IPS-18a (cell line): ENCODE results near the gene CCDC174.
"Not testable (repeated sequence)": the region's sequence is repeated elsewhere in the genome, so short reads cannot be mapped to it uniquely, and the experiment has no call there.

Experiments
- H3K27ac ChIP-seq: one replicate; pipeline ENCODE4 v1.5.1; 2013; ENCODE audit warnings: low read length
- H3K27me3 ChIP-seq: one replicate; pipeline ENCODE4 v1.6.1; 2013; ENCODE audit warnings: mild to moderate bottlenecking, low read length; ENCODE audit not compliant: control insufficient read depth, insufficient read depth
- H3K36me3 ChIP-seq: one replicate; pipeline ENCODE4 v1.6.1; 2013; ENCODE audit warnings: low read depth, low read length; ENCODE audit not compliant: control insufficient read depth
- H3K4me1 ChIP-seq: one replicate; pipeline ENCODE4 v1.6.1; 2013; ENCODE audit warnings: low read depth, low read length; ENCODE audit not compliant: control insufficient read depth
- H3K4me3 ChIP-seq: one replicate; pipeline ENCODE4 v1.5.1; 2013; ENCODE audit warnings: low read length
- H3K9ac ChIP-seq: one replicate; pipeline ENCODE4 v1.6.1; 2013; ENCODE audit warnings: mild to moderate bottlenecking, low read length, moderate library complexity
- H3K9me3 ChIP-seq: one replicate; pipeline ENCODE4 v1.6.1; 2013; ENCODE audit warnings: low read depth, low read length; ENCODE audit not compliant: control insufficient read depth

The CCDC174 gene

GRCh38 chr3:14645453-14645852 lies 6.1 kb upstream of the CCDC174 start:
- H3K4me3 ChIP-seq: no peak overlapping the region

GRCh38 chr3:14646131-14646573 lies 5.4 kb upstream of the CCDC174 start:
- no peaks in the 10 kb centered on the region for H3K4me1 ChIP-seq
- no peak overlapping the region for H3K9ac ChIP-seq
- H3K27ac ChIP-seq: no peak overlapping the region

More at GRCh38 chr3:14645453-14645852, 6.1 kb upstream of the CCDC174 start:
- peaks cover 6% of the 10 kb centered on the region for H3K27me3 ChIP-seq
- H3K4me1 ChIP-seq: no peaks in the 10 kb centered on the region
- H3K9ac ChIP-seq: no peak overlapping the region
- H3K9me3 ChIP-seq: no peaks in the 10 kb centered on the region
- H3K36me3 ChIP-seq: no peaks in the 10 kb centered on the region
- no peak overlapping the region for H3K27ac ChIP-seq

DNA sequence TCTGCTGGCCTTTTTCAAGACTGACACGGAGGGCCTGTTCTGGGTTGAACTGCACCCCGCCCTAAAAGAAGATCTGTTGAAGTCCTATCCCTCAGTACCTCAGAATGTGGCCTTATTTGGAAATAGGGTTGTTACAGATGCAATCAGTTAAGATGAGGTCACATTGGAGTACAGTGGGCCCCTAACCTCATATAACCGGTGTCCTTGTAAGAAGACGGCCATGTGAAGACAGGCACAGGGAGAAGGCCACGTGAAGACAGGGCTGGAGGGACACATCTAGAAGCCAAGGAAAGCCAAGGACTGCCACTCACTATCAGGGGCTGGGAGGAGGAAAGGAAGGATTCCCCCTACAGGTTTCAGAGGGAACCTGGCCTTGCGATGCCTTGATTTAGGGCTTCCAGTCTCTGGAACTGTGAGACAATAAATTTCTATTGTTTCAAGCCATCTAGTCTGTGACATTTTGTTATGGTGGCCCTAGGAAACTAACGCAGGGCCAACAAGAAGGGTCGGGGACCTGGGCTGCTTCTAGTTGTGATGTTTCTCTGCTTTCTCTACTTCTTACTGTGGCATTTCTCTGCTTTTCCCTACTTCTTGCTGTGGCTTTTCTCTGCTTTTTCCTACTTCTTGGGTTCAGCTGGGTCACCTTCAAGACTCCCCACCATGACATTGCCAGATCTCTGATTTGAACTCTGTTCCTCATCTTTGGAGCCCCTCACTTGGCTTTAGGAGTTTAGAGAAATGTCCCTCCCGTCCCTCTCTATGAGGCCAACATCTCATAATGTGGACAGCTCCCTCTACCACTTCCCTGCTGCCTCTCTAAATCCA lies 4.8 kb upstream of the CCDC174 start:
- no peaks in the 10 kb centered on the region for H3K4me1 ChIP-seq
- H3K27ac ChIP-seq: no peak overlapping the region
- H3K9me3 ChIP-seq: no peaks in the 10 kb centered on the region
- peaks cover 6% of the 10 kb centered on the region for H3K27me3 ChIP-seq
- H3K9ac ChIP-seq: no peak overlapping the region
- H3K4me3 ChIP-seq: no peak overlapping the region
- H3K36me3 ChIP-seq: no peaks in the 10 kb centered on the region

More at GRCh38 chr3:14646131-14646573, 5.4 kb upstream of the CCDC174 start:
- Histone ChIP-seq H3K9me3 (no peaks in the 10 kb centered on the region), H3K36me3 (no peaks in the 10 kb centered on the region), H3K4me3 (no peak overlapping the region), H3K27me3 (peaks cover 6% of the 10 kb centered on the region)

DNA sequence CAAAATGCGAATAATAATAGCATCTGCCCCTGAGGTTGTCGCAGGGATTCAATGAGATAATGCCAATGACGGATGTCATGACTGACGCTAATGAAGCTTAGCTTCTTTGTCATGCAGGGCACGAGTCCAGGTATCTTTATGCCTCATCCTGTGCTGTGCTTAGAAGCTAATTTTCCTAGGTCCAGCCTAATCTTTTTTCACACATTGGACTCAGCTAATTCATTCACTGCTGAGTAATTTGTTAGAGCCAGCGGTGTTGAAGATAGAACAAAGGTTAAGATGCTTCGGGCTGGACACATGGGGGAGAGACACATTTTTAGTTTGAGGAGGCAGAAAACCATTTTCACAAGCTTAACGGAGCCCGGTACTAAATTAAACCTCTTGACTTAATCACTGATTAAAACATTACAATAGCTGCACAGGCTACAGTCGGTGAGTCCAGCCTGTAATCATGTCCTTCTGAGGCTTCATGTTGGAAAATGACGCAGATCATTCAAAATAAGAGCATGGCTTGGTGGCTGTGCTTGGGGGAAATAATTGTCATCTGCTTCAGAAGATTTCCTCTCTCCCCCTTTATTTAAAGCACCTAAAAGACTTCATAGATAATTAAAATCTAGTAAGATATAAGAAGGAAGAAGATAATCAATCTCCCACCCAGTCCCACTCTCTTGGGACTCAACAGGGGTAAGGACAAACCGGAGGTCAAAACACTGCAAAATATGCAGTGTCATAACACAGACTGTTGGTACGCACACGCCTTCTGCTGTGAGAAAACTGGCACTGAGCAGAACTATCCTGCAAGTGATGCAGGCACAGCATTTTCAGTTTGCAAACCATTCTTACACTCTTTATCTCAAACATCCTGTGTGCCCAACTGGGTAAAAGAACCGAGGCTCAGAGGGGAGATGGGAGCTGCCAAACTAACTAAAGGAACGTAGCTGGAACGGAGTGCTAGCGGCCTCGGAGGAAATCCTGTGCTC lies 3.3 kb upstream of the CCDC174 start:
- Histone ChIP-seq H3K9ac (no peak overlapping the region), H3K9me3 (no peaks in the 10 kb centered on the region), H3K4me1 (no peaks in the 10 kb centered on the region), H3K36me3 (no peaks in the 10 kb centered on the region), H3K4me3 (no peak overlapping the region), H3K27ac (no peak overlapping the region), H3K27me3 (peaks cover 6% of the 10 kb centered on the region)

DNA sequence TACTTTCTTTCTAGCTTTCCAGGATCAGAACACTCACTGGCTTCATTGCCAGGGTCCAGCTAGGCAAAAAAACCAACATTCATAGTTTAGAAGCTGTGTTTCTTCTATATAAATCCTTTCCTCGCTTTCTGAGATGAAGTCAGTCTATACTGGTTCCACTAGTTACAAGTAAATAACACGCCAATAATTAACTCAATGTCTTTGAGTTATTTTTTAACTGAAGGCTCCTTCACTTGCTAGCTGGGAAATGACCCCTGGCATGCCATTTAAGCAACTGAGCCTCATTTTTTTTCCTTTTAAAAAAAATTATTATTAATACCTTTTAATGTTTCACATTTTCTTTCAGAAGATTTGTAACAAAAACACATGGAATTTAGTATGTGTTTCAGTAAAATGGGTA lies 2.1 kb upstream of the CCDC174 start:
- no peaks in the 10 kb centered on the region for H3K4me1 ChIP-seq
- no peaks in the 10 kb centered on the region for H3K36me3 ChIP-seq
- H3K9ac ChIP-seq: no peak overlapping the region
- no peak overlapping the region for H3K4me3 ChIP-seq
- H3K9me3 ChIP-seq: no peaks in the 10 kb centered on the region
- no peak overlapping the region for H3K27ac ChIP-seq
- H3K27me3 ChIP-seq: peaks cover 6% of the 10 kb centered on the region

DNA sequence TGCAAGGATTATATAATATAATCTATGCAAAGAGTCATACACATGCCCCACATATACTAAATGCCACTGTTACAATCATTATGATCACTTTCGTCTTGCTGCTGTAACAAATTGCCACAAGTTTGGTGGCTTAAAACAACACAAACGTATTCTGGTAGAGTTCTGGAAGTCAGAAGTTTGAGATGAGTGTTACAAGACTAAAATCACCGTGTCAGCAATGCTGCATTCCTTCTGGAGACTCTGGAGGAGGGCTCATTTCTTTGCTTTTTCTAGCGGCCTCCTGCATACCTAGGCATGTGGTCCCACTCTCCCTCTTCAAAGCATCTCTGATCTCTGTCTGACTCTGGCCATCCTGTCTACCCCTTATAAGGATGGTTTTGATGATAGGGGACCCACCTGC lies 1.4 kb upstream of the CCDC174 start:
- no peak overlapping the region for H3K27ac ChIP-seq
- no peaks in the 10 kb centered on the region for H3K4me1 ChIP-seq
- H3K9me3 ChIP-seq: no peaks in the 10 kb centered on the region
- peaks cover 3% of the 10 kb centered on the region for H3K36me3 ChIP-seq
- H3K9ac ChIP-seq: no peak overlapping the region
- no peak overlapping the region for H3K4me3 ChIP-seq
- peaks cover 6% of the 10 kb centered on the region for H3K27me3 ChIP-seq

DNA sequence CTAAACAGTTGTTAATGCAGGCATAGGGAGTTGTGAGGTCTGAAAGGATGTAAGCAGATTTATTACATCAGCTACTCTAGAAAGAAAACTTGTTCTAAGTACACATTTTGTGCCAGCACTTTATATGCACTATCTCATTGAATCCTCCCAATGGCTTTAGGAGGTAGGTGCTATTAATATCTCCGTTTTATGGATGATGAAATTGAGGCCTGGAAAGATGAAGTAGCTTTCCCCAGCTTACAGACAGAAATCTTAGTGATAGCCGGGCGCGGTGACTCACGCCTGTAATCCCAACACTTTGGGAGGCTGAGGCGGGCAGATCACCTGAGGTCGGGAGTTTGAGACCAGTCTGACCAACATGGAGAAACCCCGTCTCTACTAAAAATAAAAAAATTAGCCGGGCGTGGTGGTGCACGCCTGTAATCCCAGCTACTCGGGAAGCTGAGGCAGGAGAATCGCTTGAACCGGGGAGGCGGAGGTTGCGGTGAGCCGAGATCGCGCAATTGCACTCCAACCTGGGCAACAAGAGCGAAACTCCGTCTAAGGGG lies 872 bp downstream of the CCDC174 start:
- not testable (repeated sequence) for H3K27me3 ChIP-seq, H3K27ac ChIP-seq

GRCh38 chr3:14657579-14657978 lies 6.0 kb downstream of the CCDC174 start:
- Histone ChIP-seq H3K4me3 (no peak overlapping the region), H3K9ac (no peak overlapping the region), H3K9me3 (no peaks in the 10 kb centered on the region), H3K4me1 (no peaks in the 10 kb centered on the region), H3K36me3 (peaks cover 69% of the 10 kb centered on the region), H3K27ac (no peak overlapping the region), H3K27me3 (no peaks in the 10 kb centered on the region)

More for the DNA sequence above, 872 bp downstream of the CCDC174 start:
- peak overlapping the region; percentile 71 for H3K9ac ChIP-seq
- H3K4me1 ChIP-seq, H3K9me3 ChIP-seq: not testable (repeated sequence)
- H3K36me3 ChIP-seq: peaks cover 24% of the 10 kb centered on the region
- peak overlapping the region; percentile 80 for H3K4me3 ChIP-seq

DNA sequence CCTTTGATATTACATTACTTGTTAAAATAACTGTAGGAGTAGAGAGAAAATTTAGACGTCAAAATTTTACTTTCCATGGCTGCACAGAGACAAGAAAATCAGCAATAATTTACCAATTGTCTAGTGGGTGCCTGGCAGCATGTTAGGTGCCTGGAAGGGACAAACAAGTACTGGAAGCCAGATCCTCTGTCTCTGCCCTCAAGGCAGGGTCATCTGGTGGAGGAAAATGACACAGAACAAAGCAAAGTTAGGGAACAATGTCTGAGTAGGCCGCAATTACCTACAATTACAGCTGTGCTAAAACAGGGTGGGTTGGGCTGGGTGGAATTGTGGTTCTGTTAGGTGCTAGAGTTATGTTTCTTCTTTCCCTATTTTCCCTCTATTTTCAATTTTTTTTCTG lies 7.4 kb downstream of the CCDC174 start:
- H3K4me3 ChIP-seq: no peak overlapping the region
- no peaks in the 10 kb centered on the region for H3K9me3 ChIP-seq
- peaks cover 83% of the 10 kb centered on the region for H3K36me3 ChIP-seq
- H3K27me3 ChIP-seq: no peaks in the 10 kb centered on the region
- H3K9ac ChIP-seq: no peak overlapping the region
- H3K4me1 ChIP-seq: no peaks in the 10 kb centered on the region
- H3K27ac ChIP-seq: no peak overlapping the region

- H3K9me3 ChIP-seq: no peaks in the 10 kb centered on the region
- H3K27me3 ChIP-seq: no peaks in the 10 kb centered on the region
- no peak overlapping the region for H3K27ac ChIP-seq
- H3K9ac ChIP-seq: no peak overlapping the region
- H3K36me3 ChIP-seq: peaks cover 90% of the 10 kb centered on the region
- no peak overlapping the region for H3K4me3 ChIP-seq
- H3K4me1 ChIP-seq: no peaks in the 10 kb centered on the region
Measured at GRCh38 chr3:14660942-14661341, 9.4 kb downstream of the CCDC174 start.

DNA sequence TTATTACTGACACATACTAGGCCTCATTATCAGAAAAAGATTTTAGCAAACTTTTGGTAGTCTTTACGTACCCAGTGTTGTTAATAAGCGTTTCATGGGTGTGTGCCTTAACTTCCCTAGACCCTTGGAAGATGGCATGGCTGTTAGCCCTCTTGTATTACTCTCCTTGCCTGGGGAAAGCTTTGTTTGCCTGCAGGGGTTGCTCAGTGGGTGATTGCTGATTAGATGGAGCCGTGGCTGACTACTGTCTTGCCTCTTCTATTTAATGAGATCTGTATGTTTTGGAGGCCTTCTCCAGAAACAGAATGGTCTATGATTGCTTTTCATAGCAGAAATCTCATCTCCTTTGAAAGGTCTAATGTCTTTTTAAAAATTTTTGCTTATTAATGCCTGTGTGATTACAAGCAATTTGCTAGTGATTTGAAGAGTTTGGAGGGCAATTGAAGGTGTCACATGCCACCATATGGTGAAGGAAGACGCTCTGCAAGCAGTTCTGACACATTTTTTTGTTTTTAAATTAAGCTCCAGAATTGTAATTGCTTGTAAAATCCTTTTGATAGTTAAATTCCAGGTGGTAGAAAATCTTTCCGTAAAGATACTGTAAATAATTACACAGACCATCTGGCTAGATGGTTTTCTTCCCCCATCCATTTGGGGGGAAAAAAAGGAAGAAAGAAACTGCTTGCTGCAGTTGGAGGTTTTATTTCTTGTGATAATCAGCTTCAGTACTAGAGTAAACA lies 12.0 kb downstream of the CCDC174 start:
- Histone ChIP-seq H3K36me3 (peaks cover 87% of the 10 kb centered on the region), H3K27me3 (no peaks in the 10 kb centered on the region), H3K27ac (no peak overlapping the region), H3K9ac (no peak overlapping the region), H3K4me1 (no peaks in the 10 kb centered on the region), H3K9me3 (no peaks in the 10 kb centered on the region), H3K4me3 (no peak overlapping the region)
